ENCODE data around the gene LRP1. TPM values are rescaled to one million over a fixed set of nuclear protein-coding genes. Genes with fewer than 3 reads are reported as not detected.

The LRP1 gene
- total and polyA plus RNA-seq, 4 donors, result 36.8 to 992 (median 370) TPM

- Histone ChIP-seq H3K9me3 (ENCODE audit: control insufficient read depth, low read length) (no peaks in the 10 kb centered on the region), H3K27me3 (ENCODE audit: control insufficient read depth in 1 of 2, insufficient read depth in 2 of 2, low read length in 1 of 2) (no peaks in the 10 kb centered on the region), H3K36me3 (ENCODE audit: control insufficient read depth in 1 of 2, insufficient read depth in 2 of 2, low read length in 1 of 2) (no peaks in the 10 kb centered on the region), H3K27ac (ENCODE audit: low read depth in 1 of 2, low read length in 2 of 2) (no peak overlapping the region), H3K4me3 (ENCODE audit: low read length in 2 of 2) (no peak overlapping the region), H3K4me1 (ENCODE audit: control insufficient read depth in 1 of 2, insufficient read depth in 2 of 2, low read length in 2 of 2) (no peaks in the 10 kb centered on the region)
- 76 to 79% methylated on average over 30 of the region's 30 CpGs for WGBS, 2 donors
- intact Hi-C loops (cut with DNase I), result no loop called here
- ATAC-seq (ENCODE audit: low FRiP score) (no peak), DNase-seq (no peak)
Observed at GRCh38 chr12:57224278-57224972, 96.1 kb downstream of the LRP1 start.

DNA sequence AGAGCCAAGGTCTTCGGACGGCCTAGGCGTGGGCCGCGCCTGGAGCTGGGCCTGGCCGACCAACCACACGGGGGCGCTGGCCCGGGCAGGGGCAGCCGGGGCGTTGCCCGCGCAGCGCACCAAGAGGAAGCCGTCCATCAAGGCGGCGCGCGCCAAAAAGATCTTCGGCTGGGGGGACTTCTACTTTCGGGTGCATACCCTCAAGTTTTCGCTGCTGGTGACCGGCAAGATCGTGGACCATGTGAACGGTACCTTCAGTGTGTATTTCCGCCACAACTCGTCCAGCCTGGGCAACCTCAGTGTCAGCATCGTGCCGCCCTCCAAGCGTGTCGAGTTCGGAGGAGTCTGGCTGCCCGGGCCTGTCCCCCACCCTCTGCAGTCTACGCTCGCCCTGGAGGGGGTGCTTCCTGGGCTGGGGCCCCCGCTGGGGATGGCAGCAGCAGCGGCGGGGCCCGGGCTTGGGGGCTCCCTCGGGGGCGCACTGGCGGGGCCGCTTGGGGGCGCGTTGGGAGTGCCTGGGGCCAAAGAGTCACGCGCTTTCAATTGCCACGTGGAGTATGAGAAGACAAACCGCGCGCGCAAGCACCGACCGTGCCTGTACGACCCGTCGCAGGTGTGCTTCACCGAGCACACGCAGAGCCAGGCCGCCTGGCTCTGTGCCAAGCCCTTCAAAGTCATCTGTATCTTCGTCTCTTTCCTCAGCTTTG is 96.8 kb downstream of the LRP1 start:
- 32 to 50% methylated on average over 57 to 61 of the region's 61 CpGs for WGBS, 2 donors
- DNase-seq (peak in 1 of 2 donors; percentile 69), ATAC-seq (ENCODE audit: low FRiP score) (no peak)
- Histone ChIP-seq H3K4me3 (ENCODE audit: low read length in 2 of 2) (no peak overlapping the region), H3K9me3 (ENCODE audit: control insufficient read depth, low read length) (no peaks in the 10 kb centered on the region), H3K36me3 (ENCODE audit: control insufficient read depth in 1 of 2, insufficient read depth in 2 of 2, low read length in 1 of 2) (no peaks in the 10 kb centered on the region), H3K4me1 (ENCODE audit: control insufficient read depth in 1 of 2, insufficient read depth in 2 of 2, low read length in 2 of 2) (no peaks in the 10 kb centered on the region), H3K27me3 (ENCODE audit: control insufficient read depth in 1 of 2, insufficient read depth in 2 of 2, low read length in 1 of 2) (no peaks in the 10 kb centered on the region), H3K27ac (ENCODE audit: low read depth in 1 of 2, low read length in 2 of 2) (no peak overlapping the region)
- intact Hi-C loops (cut with DNase I), result no loop called here

DNA sequence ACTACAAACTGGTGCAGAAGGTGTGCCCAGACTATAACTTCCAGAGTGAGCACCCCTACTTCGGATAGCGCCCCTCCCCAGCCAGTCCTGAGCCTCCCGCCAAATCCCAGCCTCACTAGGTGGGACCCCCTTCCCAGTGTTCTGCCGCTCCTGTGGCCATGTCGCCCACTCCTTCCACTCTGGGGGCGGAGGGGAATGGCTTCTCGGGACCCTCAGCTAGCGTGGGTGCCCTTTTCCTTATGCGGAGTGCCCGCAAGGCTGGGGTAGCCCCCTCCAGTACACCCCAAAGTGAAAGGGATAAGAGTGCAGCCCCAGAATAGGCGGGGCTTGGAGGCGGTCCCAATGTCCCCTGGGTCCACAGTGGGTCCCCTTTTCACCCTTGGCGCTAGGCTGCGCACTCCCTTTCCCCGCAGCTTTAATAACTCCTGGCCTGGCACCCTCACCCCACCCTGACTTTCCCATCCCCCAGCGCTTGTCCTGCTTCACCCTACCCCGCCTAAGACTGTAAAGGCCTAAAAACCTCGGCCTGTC is 97.5 kb downstream of the LRP1 start:
- H3K4me3 ChIP-seq (ENCODE audit: low read length in 2 of 2), result no peak overlapping the region
- H3K36me3 ChIP-seq (ENCODE audit: control insufficient read depth in 1 of 2, insufficient read depth in 2 of 2, low read length in 1 of 2), result no peaks in the 10 kb centered on the region
- 77% methylated on average over 18 of the region's 18 CpGs for WGBS, 2 donors
- H3K27ac ChIP-seq (ENCODE audit: low read depth in 1 of 2, low read length in 2 of 2), result no peak overlapping the region
- intact Hi-C loops (cut with DNase I), result no loop called here
- no peaks in the 10 kb centered on the region for H3K27me3 ChIP-seq (ENCODE audit: control insufficient read depth in 1 of 2, insufficient read depth in 2 of 2, low read length in 1 of 2)
- no peaks in the 10 kb centered on the region for H3K9me3 ChIP-seq (ENCODE audit: control insufficient read depth, low read length)
- H3K4me1 ChIP-seq (ENCODE audit: control insufficient read depth in 1 of 2, insufficient read depth in 2 of 2, low read length in 2 of 2), result no peaks in the 10 kb centered on the region
- DNase-seq, result no peak
- no peak for ATAC-seq (ENCODE audit: low FRiP score)

- H3K27ac ChIP-seq (ENCODE audit: low read depth in 1 of 2, low read length in 2 of 2), result no peak overlapping the region
- intact Hi-C loops (cut with DNase I), result no loop called here
- ATAC-seq (ENCODE audit: low FRiP score) (no peak), DNase-seq (no peak)
- H3K9me3 ChIP-seq (ENCODE audit: control insufficient read depth, low read length), result no peaks in the 10 kb centered on the region
- WGBS, 2 donors, result 19 to 23% methylated on average over 28 to 35 of the region's 35 CpGs
- no peaks in the 10 kb centered on the region for H3K36me3 ChIP-seq (ENCODE audit: control insufficient read depth in 1 of 2, insufficient read depth in 2 of 2, low read length in 1 of 2)
- H3K4me3 ChIP-seq (ENCODE audit: low read length in 2 of 2), result no peak overlapping the region
- no peaks in the 10 kb centered on the region for H3K27me3 ChIP-seq (ENCODE audit: control insufficient read depth in 1 of 2, insufficient read depth in 2 of 2, low read length in 1 of 2)
- no peaks in the 10 kb centered on the region for H3K4me1 ChIP-seq (ENCODE audit: control insufficient read depth in 1 of 2, insufficient read depth in 2 of 2, low read length in 2 of 2)
Observed at GRCh38 chr12:57226588-57227314, 98.5 kb downstream of the LRP1 start.

DNA sequence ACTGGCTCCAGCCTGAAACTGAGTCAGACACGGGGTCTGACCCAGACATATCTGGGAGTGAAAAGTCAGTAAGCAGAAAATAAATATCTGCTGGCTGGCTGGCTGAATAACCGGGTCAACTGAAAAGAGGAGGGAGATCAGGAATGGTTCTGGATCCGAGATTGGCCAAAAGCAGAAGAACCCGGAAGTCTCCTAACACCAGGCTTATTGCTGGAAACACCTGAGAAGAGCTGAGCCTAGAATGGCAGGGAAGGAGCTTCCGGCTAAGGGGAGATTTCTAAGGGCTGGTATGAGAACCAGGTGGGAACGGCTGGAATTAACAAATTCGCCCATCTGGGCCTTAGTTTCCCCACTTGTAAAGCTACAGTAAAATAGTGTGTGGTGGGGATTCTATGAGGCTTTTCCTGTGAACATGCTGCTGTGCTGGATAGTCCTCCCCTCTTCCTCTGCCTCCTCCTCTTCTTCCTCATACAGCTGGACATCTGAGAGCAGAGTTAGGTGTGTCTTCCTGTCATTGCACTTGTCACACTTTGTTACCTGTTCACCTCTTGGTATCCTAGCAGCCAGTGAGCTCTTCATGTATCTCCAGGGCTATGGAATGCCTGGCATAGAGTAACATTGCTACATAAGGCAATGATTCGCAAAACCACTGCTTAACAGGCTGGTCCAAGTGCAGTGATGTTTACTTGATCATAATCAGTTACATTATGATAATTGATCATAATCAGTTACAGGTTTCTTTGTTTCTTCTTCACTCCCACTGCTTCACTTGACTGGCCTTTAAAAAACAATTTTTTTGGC is 99.2 kb downstream of the LRP1 start:
- H3K9me3 ChIP-seq (ENCODE audit: control insufficient read depth, low read length), result no peaks in the 10 kb centered on the region
- intact Hi-C loops (cut with DNase I), result no loop called here
- 48 to 59% methylated on average over 8 of the region's 8 CpGs for WGBS, 2 donors
- no peaks in the 10 kb centered on the region for H3K4me1 ChIP-seq (ENCODE audit: control insufficient read depth in 1 of 2, insufficient read depth in 2 of 2, low read length in 2 of 2)
- peaks cover 0 to 4% of the 10 kb centered on the region in 2 donors for H3K36me3 ChIP-seq (ENCODE audit: control insufficient read depth in 1 of 2, insufficient read depth in 2 of 2, low read length in 1 of 2)
- ATAC-seq (ENCODE audit: low FRiP score), result no peak
- no peaks in the 10 kb centered on the region for H3K27me3 ChIP-seq (ENCODE audit: control insufficient read depth in 1 of 2, insufficient read depth in 2 of 2, low read length in 1 of 2)
- H3K27ac ChIP-seq (ENCODE audit: low read depth in 1 of 2, low read length in 2 of 2), result no peak overlapping the region
- DNase-seq, result no peak
- no peak overlapping the region for H3K4me3 ChIP-seq (ENCODE audit: low read length in 2 of 2)

DNA sequence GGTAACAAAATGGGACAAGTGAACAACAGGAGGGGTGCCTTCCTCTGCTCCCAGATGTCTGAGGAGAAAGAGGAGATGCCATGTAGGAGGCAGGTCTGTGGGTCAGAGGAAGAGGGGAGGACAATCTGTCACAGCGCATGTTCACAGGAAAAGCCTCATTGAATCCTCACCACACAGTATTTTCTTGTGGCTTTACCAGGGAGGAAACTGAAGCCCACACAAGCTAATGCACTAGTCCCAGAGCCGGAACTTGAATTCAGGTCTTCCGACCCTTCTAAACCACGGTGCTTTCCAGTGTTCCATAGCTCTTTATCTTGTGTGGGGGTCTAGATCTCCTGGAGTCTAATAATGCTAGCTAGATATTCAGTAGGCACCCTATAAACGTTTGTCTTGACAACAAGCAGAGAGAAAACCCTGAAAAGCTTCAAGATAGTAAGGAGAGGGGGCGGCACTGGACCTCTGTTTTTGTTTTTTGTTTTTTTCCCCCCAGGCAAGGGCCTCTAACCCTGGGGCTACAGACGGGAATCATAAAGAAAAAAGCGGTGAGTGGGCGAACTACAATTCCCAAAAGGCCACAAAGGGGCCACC is 100.9 kb downstream of the LRP1 start:
- Histone ChIP-seq H3K27me3 (ENCODE audit: control insufficient read depth in 1 of 2, insufficient read depth in 2 of 2, low read length in 1 of 2) (no peaks in the 10 kb centered on the region), H3K36me3 (ENCODE audit: control insufficient read depth in 1 of 2, insufficient read depth in 2 of 2, low read length in 1 of 2) (peaks cover 0 to 9% of the 10 kb centered on the region in 2 donors), H3K9me3 (ENCODE audit: control insufficient read depth, low read length) (no peaks in the 10 kb centered on the region), H3K27ac (ENCODE audit: low read depth in 1 of 2, low read length in 2 of 2) (no peak overlapping the region), H3K4me3 (ENCODE audit: low read length in 2 of 2) (no peak overlapping the region), H3K4me1 (ENCODE audit: control insufficient read depth in 1 of 2, insufficient read depth in 2 of 2, low read length in 2 of 2) (no peaks in the 10 kb centered on the region)
- no peak for ATAC-seq (ENCODE audit: low FRiP score)
- DNase-seq, result no peak
- 15 to 20% methylated on average over 9 of the region's 9 CpGs for WGBS, 2 donors
- intact Hi-C loops (cut with DNase I), result no loop called here

DNA sequence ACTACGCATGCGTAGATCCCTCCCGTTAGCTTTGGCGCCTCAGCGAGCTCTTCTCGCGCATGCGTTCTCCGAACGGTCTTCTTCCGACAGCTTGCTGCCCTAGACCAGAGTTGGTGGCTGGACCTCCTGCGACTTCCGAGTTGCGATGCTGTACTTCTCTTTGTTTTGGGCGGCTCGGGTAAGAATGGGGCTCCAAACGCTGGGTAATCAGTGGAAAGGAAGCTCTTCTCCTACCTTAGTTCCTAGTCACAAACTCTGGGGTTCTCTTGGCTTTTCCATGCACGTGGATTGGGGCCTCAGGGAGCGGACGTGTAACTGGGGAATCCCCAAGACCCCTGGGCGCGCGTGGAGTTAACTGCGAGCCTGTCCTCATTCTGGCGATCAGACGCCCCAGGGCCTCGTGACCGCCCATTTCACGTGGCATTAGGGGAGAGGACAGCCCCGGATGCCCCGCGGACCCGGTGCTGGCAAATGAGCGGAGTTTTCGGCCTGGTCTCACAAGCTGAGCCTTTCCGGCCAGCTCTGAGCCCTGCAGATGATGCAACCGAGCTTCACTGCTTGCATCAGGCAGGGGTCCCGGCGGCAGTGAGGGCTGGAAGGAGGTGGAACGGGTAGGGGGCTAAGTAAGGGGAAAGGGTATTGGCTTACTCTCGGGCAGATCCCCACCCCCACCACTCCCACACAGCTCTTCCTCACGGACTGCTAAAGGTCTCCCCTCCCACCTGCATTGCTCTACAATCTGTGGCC is 101.5 kb downstream of the LRP1 start, which contains the start of gene SHMT2:
Gene SHMT2 (plus strand): TSS at position 78 of the 747 bp plus-strand sequence. CDS start 68 bp downstream, at position 146.
- ATAC-seq (ENCODE audit: low FRiP score), result peak; percentile 82

More for the DNA sequence above, 101.5 kb downstream of the LRP1 start, which contains the start of gene SHMT2:
- intact Hi-C loops (cut with DNase I), result no loop called here
- H3K27ac ChIP-seq (ENCODE audit: low read depth in 1 of 2, low read length in 2 of 2), result peak within 1 kb of the TSS in 1 of 2 donors; percentile 69
- no peaks in the 10 kb centered on the region for H3K9me3 ChIP-seq (ENCODE audit: control insufficient read depth, low read length)
- no peaks in the 10 kb centered on the region for H3K4me1 ChIP-seq (ENCODE audit: control insufficient read depth in 1 of 2, insufficient read depth in 2 of 2, low read length in 2 of 2)
- 0 to 1% methylated on average over 42 of the region's 42 CpGs for WGBS, 2 donors
- no peaks in the 10 kb centered on the region for H3K27me3 ChIP-seq (ENCODE audit: control insufficient read depth in 1 of 2, insufficient read depth in 2 of 2, low read length in 1 of 2)
- peaks cover 0 to 9% of the 10 kb centered on the region in 2 donors for H3K36me3 ChIP-seq (ENCODE audit: control insufficient read depth in 1 of 2, insufficient read depth in 2 of 2, low read length in 1 of 2)
- H3K4me3 ChIP-seq (ENCODE audit: low read length in 2 of 2), result peak within 1 kb of the TSS; percentile 41 to 47
- peak; percentile 97 to 98 for DNase-seq
